HG02678 (cell line): ENCODE measurements around the gene SAMHD1.
"Not testable (repeated sequence)": the region's sequence is repeated elsewhere in the genome, so short reads cannot be mapped to it uniquely, and the experiment has no call there.

ENCODE experiments used
- ATAC-seq: cut with Tn5 transposase; IDR thresholded peaks from one replicate; pipeline ENCODE4 v1.9.1; 2021; ENCODE audit warnings: mild to moderate bottlenecking, moderate library complexity; ENCODE audit not compliant: unreplicated experiment

The SAMHD1 gene

DNA sequence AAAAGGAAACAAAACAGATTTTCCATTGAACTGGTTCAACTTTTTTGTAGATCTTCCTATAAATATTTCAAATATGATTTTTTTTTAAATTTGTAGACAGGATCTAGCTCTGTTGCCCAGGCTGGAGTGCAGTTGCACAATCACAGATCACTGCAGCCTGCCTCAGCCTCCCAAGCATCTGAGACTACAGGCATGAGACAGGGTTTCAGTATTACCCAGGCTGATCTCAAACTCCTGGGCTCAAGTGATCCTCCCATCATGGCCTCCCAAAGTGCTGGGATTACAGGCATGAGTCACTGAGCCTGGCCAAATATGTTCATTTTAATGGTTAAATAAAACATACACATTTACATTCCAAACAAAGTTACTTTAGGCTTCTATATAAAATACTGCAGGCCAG, 33.6 kb downstream of the SAMHD1 start:
- no peak for ATAC-seq

GRCh38 chr20:36917240-36917639, 34.3 kb downstream of the SAMHD1 start:
- ATAC-seq = no peak

GRCh38 chr20:36916199-36916598, 35.3 kb downstream of the SAMHD1 start:
- no peak for ATAC-seq

DNA sequence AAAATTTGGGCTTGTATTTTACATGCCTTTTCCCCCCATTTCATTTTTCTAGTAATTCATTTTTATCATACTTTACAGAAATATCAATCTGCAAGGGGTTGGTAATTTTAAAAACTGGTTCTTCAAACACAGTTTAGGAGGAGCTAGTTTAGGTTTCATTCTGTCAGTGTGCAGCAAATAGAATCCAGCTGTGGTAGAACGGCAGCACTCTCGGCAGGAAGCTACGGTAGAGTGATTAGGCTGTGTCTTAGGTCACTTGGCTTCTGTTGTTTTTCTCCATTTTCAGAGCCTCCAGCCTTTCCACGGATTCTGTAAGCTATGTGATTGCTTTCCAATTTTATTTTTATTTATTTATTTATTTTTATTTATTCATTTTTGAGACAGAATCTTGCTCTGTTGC, 42.9 kb downstream of the SAMHD1 start:
- no peak for ATAC-seq

DNA sequence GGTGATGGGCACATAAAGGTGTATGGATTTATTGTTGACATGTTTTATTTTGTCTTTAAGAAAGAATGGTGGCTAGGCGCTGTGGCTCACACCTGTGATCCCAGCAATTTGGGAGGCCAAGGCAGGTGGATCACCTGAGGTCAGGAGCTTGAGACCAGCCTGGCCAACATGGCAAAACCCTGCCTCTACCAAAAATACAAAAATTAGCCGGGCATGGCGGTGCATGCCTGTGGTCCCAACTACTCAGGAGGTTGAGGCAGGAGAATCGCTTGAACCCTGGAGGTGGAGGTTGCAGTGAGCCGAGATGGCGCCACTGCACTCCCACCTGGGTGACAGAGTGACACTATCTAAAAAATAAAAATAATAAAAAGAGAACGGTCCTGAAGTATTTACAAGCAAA, 45.4 kb downstream of the SAMHD1 start:
- not testable (repeated sequence) for ATAC-seq

DNA sequence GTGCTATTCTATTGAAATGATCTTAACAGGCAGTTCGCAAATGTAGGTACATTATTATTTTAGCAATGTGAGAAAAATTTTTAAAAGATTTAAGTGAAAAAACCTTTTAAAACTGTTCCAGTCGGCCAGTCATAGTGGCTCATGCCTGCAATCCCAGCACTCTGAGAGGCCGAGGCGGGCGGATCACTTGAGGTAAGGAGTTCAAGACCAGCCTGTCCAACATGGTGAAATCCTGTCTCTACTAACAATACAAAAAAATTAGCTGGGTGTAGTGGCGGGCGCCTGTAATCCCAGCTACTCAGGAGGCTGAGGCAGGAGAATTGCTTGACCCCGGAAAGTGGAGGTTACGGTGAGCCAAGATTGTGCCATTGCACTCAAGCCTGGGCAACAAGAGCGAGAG, 45.9 kb downstream of the SAMHD1 start:
- ATAC-seq = not testable (repeated sequence)

GRCh38 chr20:36904690-36905089, 46.8 kb downstream of the SAMHD1 start:
- no peak for ATAC-seq

- no peak for ATAC-seq
Observed at GRCh38 chr20:36895036-36895435, 56.5 kb downstream of the SAMHD1 start.

- ATAC-seq = no peak
Observed at GRCh38 chr20:36893801-36894200, 57.7 kb downstream of the SAMHD1 start.

DNA sequence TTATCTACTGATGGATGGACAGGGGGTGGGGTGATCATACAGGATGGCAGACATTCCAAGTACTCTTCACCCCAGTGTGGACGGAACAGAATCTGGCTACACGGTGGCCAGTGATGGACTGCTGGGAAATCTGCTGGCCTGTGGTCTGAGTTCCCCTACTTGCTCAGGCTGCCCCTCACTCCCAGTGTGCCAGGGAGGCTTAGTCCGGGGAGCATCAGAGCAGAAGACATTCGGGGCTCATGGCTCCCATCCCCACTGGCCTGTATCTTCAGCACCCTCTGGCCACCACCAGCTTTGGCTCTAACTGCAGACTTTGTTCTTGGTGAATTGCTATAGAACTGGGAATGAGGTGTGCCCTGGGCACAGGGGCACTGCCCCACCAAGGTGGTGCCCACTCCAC, 60.3 kb downstream of the SAMHD1 start:
- ATAC-seq = no peak

DNA sequence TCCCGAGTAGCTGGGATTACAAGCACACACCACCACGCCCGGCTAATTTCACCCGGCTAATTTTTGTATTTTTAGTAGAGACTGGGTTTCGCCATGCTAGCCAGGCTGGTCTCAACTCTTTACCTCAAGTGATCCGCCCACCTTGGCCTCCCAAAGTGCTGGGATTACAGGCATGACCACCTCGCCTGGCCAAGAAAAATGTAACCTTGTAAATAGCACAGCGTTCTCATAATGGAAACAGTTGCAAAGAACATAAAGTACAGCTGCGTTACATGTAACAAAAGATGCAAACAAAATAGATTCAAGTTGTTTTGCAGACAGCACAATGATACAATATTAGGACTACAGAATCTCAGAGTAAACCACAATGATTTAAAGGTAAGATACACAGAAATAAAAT, 60.9 kb downstream of the SAMHD1 start:
- ATAC-seq = no peak

GRCh38 chr20:36888880-36889516, 62.5 kb downstream of the SAMHD1 start:
- ATAC-seq = no peak

GRCh38 chr20:36887752-36888090, 63.8 kb downstream of the SAMHD1 start:
- ATAC-seq = no peak

DNA sequence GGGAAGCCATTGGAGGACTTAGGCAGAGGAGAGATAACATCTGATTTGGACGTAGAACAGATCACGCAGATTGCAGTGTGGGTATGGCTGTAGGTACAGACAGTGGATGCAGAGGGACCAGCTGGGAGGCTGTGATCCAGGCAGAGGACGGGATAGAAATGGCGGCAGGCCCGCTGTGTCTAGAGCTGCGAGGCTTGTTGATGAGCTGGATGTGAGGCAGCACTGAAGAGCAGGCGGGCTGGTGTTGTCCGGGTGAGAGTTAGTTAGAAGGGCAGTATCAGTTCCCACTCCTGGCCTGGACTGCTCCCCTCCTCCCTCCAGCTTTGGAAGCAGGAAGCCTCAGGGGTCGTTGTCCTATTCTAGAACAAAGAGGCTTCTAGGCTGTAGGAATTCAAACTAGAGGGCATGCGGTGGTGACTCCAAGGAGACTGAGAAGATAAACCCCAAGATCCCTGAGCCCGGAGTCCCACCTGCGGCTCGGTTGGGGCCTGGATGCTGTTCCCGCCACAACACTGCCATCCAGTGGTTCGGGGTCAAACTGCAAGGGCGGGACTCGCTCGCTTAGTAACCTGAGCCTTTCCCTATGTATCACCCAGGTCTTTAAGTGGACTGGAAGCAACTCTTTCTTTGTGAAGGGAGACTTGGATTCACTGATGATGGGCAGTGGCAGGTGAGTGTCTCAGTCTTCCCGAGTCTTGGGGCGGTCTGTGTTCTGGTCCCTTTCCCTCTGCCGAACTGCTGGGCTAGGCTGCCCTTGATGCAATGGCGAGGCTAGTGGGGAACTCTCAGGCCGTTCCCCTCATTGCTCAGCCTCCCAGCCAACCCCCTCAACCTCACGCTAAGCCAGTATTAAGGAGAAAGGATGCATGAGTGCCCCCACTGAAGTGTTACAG, 64.4 kb downstream of the SAMHD1 start:
- ATAC-seq = no peak

GRCh38 chr20:36885356-36885755, 66.2 kb downstream of the SAMHD1 start:
- no peak for ATAC-seq

DNA sequence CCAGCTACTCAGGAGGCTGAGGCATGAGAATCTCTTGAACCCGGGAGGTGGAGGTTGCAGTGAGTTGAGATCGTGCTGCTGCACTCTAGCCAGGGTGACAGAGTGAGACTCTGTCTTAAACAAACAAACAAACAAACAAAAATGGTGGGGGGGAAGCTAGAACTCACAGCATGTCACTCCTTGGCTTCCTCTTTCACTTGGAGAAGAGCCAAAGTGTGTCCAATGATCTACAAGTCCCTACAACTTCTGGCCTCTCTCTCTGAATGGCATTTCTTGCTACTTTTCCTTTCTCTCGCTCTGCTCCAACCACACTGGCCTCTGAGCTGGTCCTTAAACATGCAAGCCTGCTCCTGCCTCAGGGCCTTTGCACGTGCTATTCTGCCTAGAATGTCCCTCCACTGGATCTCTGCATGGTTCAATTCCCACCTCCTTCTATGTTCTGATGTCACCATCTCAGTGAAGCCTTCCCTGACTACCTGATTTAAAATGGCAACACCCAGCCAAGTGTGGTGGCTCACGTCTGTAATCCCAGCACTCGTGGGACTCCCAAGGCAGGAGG, 67.5 kb downstream of the SAMHD1 start:
- no peak for ATAC-seq

- no peak for ATAC-seq
Observed at GRCh38 chr20:36881888-36882287, 69.6 kb downstream of the SAMHD1 start.

GRCh38 chr20:36881331-36881730, 70.2 kb downstream of the SAMHD1 start:
- ATAC-seq = no peak

- no peak for ATAC-seq
Observed at GRCh38 chr20:36880741-36881250, 70.7 kb downstream of the SAMHD1 start.

- ATAC-seq = no peak
Observed at GRCh38 chr20:36878941-36879340, 72.6 kb downstream of the SAMHD1 start.

DNA sequence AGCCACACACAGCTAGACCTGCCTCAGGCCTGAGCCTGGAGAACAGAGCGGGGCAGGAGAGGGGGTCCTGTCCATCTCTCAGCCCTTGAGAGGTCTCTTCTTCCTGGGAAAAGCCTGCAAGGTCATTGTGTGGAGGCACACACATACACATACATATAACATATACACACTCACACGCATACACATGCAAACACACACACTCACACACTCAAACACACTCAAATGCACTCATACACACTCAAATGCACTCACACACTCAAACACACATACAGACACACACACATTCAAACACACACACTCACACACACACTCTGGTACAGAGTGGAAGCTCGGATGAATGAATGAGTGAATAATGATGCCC, 75.1 kb downstream of the SAMHD1 start:
- no peak for ATAC-seq
